GM19397 (cell line): ENCODE results near the gene GOLGA8B.
A peak's percentile ranks its signal among the peaks of the same experiment; 100 is the strongest.
"Not testable (repeated sequence)": the region's sequence is repeated elsewhere in the genome, so short reads cannot be mapped to it uniquely, and the experiment has no call there.

Experiments used
- ATAC-seq: cut with Tn5 transposase; IDR thresholded peaks from one replicate; pipeline ENCODE4 v1.9.1; 2021; ENCODE audit warnings: mild to moderate bottlenecking, moderate library complexity; ENCODE audit not compliant: unreplicated experiment

GOLGA8B gene

DNA sequence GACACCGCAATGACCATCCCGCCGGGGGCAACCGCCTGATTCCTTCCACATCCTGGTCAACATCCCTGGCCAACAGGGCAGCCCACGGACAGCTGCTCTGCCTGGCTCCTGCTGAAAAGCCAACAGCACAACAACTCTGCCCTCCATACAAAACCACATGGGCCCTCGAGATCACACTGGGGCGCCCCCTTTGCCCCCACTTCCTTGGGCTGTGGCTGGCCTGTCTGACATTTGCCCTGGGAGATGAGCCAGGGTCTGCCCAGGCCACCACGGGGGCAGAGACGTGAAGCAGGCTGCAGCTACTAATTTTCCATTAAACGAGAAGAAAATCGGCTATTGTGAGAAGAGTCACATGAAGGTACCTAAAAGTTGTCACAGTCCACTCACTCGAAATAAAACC, 16.3 kb downstream of the GOLGA8B start:
- not testable (repeated sequence) for ATAC-seq

DNA sequence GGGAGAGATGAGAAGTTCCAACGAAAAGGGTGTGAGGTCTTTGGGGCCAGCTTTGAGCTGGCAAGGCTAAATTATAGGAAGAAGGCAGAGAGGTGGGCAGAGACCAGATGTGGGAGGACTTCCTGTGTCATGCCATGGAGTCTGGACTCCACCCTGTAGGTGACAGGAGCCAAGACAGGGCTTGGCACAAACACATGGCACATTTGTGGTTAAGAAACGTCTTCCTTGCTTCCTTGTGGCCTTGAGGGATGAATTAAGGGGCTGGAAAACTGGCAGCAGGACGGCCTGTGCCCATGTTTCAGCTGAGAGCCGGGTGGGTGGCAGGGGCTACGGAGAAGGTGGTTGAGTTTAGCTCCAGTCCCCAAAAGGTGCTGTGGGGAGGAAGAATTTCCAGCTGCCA, 18.7 kb downstream of the GOLGA8B start:
- ATAC-seq = not testable (repeated sequence)

DNA sequence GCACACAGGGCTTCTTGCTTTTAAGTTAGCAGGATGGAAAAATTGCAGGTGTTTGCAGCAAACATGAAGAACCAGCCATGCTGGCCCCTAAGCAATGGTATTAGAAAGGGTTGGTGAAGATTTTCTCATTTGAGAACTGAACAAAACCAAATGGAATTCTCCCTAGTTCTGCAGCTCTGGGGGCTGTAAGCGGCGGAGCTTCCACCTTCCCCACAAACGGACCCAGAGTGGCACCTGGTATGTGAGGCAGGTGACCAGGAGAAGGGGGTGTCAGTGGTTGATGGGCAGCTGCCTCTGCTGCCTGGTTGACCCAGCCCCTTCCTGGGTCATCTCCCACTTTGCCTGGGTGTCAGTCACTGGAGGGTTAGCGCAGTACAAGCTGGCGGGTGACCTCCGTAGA, 22.6 kb downstream of the GOLGA8B start:
- ATAC-seq = not testable (repeated sequence)

DNA sequence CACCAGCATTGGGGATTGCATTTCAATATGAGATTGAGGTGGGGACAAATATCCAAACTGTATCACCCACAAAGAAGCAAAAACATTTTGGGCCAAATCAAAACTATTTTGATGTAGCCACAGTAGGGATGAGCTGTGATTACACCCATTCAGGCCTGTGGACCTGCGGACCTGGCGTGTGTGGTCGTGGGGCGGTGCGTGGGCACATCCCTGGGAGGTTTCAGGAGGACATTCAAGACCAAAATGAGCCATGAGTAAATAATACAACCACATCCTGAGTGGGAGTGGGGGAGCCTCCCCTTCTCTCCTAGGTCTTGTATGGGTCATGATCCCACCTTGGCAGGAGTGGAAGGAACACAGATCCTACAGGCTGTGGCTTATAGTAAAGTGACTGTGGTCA, 23.7 kb downstream of the GOLGA8B start:
- ATAC-seq = not testable (repeated sequence)

DNA sequence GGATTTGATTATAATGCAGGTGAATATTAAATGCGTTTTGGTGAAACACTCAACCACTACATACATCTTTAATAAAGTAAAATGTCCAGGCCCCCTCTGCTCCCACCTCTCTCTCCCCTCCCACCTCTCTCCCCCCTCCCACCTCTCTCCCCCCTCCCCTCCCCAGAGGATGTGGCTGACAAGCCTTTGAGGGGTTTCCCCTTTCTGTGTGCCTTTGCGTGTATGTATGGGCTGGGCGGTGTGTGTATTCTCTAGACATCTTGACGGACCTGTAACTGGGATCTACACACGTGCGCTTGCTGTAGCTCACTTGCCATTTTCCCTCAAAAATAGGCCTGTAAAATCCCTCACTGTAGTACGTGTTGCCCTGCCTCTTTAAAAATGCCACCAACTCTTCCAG, 28.3 kb downstream of the GOLGA8B start:
- ATAC-seq = not testable (repeated sequence)

DNA sequence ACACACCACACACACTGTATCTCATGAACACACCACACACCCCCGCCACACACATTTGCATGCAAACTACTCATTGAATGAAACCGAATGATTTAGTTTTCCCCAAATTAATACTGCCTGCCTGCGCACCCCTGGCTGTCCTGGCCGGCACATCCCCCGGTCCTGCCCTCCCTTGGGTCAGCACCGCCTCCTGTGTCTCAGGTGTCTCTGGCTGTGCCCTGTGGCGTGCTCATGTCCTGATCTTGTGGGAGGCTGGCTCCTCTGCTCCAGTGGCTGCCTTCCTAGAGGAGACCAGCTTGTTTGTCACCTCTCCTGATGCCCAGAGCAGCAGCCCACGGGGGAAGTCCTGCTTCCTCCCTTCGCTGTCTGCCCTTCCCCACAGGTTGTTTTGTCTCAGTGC, 28.7 kb downstream of the GOLGA8B start:
- ATAC-seq = not testable (repeated sequence)

DNA sequence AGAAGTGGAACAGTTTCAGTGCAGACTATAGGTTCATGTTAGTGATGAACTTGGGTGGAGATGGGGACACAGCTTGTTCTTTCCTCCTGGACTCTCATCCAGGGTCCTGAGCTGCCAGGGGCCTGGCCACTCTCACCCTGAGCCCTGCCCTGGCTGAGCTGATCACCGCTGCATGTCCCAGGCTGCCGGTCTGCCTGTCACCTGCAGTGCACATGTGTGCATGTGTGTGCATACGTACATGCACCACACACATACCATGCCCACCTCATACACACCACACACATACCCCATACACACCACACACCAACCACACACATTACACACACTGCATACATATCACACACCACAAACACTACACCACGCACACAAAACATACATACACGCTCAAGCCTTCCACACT, 29.3 kb downstream of the GOLGA8B start:
- ATAC-seq = not testable (repeated sequence)

DNA sequence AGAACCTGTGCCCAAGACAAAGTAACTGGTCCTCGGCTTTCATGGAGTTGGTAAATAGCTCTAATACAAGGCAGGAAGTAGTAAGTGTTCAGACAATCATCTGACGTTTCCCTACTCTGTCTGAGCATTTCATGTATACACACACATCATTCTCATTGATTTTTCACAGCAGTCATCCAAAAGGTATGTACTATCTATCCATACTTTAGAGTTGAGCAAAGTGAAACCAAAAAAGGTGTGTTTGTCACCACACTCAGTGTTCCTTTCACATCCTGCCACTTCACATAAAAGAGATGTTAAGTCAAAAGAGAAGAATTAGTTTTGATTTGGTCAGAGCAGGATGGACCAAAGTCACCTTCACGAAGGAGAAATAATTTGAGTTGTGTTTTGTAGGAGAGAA, 33.3 kb downstream of the GOLGA8B start:
- ATAC-seq = not testable (repeated sequence)

DNA sequence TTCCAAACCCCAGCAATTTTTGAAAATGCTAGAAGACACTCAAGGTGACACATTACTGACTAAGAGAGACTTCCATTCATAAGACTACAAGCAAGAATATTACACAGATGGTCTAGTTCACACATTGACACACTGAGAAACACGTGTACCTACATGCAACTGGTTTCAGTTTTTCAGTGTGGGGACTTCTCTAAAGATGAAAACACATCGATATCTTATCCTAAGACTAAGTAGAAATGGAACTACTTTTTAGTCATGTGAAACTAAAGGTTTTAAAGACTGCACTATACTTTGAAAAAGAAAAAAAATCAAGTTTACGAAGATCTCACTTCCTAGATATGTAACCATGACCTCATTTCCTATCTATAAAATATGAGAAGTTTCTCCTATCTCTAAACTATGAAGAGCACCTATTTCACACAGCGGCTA, 34.1 kb downstream of the GOLGA8B start:
- peak; percentile 42 for ATAC-seq

DNA sequence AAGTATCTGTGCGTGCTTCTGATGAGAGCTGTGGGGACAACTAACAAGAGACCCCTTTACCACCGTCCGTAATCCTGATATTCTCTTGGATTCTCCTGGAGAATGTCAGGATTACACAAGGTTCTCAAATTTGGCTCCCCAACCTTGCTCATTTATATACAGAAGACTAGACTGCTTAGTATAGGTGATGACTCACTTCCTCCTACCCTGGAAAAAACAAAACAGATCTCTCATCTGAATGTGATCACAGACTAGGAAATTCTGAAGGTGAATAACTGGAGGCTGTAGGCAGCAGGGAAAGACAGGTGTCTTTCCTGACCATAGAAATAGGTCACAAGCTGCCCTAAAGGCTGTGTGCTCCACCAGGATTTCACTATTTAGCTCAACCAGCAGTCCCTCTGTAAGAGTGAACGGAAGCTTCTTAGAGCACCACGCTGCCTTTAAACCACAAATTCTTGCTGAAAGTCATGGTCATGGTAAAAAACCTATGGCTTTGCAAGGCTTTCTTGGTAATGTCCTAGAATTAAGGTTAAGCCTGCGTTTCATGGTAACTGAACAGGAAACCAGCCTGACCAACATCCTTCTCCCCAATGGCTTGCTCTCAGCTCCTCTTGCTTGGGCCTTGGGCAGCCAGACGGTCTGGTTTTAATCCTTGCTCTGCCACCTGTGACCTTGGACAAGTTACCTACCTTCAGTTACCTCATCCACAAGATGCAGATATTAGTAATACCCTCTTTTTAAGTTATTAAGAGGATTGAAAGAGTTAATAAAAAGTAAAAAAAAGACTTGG, 39.4 kb downstream of the GOLGA8B start:
- not testable (repeated sequence) for ATAC-seq

DNA sequence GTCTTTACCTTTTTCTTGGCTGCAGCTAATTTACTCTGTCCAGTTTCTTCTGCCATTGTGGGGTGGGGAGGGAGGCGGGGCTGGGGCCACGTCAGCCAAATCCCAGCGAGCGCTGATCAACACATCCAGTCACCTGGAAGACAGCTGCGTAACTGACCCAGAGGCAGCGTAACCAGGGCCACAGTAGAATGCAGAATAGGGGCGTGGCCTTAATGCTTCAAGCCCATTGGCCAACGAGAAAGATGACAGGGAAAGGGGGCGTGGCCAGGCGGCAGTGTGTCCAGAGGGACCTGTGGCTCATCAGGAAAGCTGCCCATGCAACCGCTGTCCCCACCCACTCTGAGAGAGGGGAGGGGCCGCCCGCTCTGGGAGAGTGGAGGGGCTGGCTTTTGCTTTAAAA, 47.6 kb downstream of the GOLGA8B start:
- not testable (repeated sequence) for ATAC-seq
